GM23338 (cell line): ENCODE measurements around the gene RGS19. TPM values are rescaled to one million over a fixed set of nuclear protein-coding genes. Genes with fewer than 3 reads are reported as not detected.
"Not testable (repeated sequence)": the region's sequence is repeated elsewhere in the genome, so short reads cannot be mapped to it uniquely, and the experiment has no call there.

Experiments
- ATAC-seq: fragments of 200-7000 bp; cut with Tn5 transposase; 3 replicates; pipeline ENCODE4 v1.9.1; 2020
- DNase-seq: peaks from one replicate; pipeline ENCODE4 v3.0.0-alpha.2; 2015; ENCODE audit warnings: low spot score
- H2AFZ ChIP-seq: fragments of 200-600 bp; sonication (generic); 2 replicates; pipeline ENCODE4 v1.8.0; 2016; ENCODE audit warnings: antibody characterized with exemption, mild to moderate bottlenecking, moderate library complexity
- H3F3A ChIP-seq: fragments of 200-600 bp; sonication (generic); replicated peaks from 2 replicates; pipeline ENCODE4 v1.8.0; 2017; ENCODE audit warnings: antibody characterized with exemption, mixed run types, low read depth
- H3K27ac ChIP-seq: fragments of 200-600 bp; sonication (generic); 2 replicates; pipeline ENCODE4 v1.6.1; 2016; ENCODE audit warnings: low read depth
- H3K27me3 ChIP-seq: fragments of 200-600 bp; sonication (generic); 2 replicates; pipeline ENCODE4 v1.8.0; 2016; ENCODE audit warnings: mild to moderate bottlenecking, mixed run types, moderate library complexity; ENCODE audit not compliant: insufficient read depth
- H3K36me3 ChIP-seq: fragments of 200-600 bp; sonication (generic); 2 replicates; pipeline ENCODE4 v1.8.0; 2016; ENCODE audit warnings: mild to moderate bottlenecking; ENCODE audit not compliant: insufficient read depth
- H3K4me1 ChIP-seq: fragments of 200-600 bp; sonication (generic); 2 replicates; pipeline ENCODE4 v1.8.0; 2016; ENCODE audit warnings: mild to moderate bottlenecking, moderate library complexity; ENCODE audit not compliant: insufficient read depth
- H3K4me2 ChIP-seq: fragments of 200-600 bp; sonication (generic); 2 replicates; pipeline ENCODE4 v1.7.1; 2017; ENCODE audit warnings: mixed run types
- H3K4me3 ChIP-seq: fragments of 200-600 bp; sonication (generic); 2 replicates; pipeline ENCODE4 v1.6.1; 2016; ENCODE audit warnings: mixed run types
- H3K79me2 ChIP-seq: fragments of 200-600 bp; sonication (generic); replicated peaks from 2 replicates; pipeline ENCODE4 v1.8.0; 2017; ENCODE audit warnings: mild to moderate bottlenecking; ENCODE audit not compliant: insufficient read depth
- H3K9me2 ChIP-seq: fragments of 200-600 bp; sonication (generic); 2 replicates; pipeline ENCODE4 v1.8.0; 2017; ENCODE audit not compliant: insufficient read depth
- H4K20me1 ChIP-seq: fragments of 200-600 bp; sonication (generic); replicated peaks from 2 replicates; pipeline ENCODE4 v1.8.0; 2017; ENCODE audit warnings: mild to moderate bottlenecking; ENCODE audit not compliant: insufficient read depth
- H3K27ac Mint-ChIP-seq: 2 replicates; pipeline ENCODE4 v1.8.0; 2020; ENCODE audit warnings: inconsistent platforms, mild to moderate bottlenecking, moderate library complexity, mixed read lengths
- H3K27me3 Mint-ChIP-seq: 3 replicates; pipeline ENCODE4 v1.8.0; 2022; ENCODE audit warnings: low read depth, mild to moderate bottlenecking, moderate library complexity, mixed read lengths, inconsistent platforms; ENCODE audit not compliant: insufficient read depth, poor library complexity
- H3K36me3 Mint-ChIP-seq: 3 replicates; pipeline ENCODE4 v1.8.0; 2021; ENCODE audit warnings: low read depth, mild to moderate bottlenecking, inconsistent platforms, moderate library complexity, mixed read lengths
- H3K4me1 Mint-ChIP-seq: 3 replicates; pipeline ENCODE4 v1.8.0; 2020; ENCODE audit warnings: mild to moderate bottlenecking, inconsistent platforms, mixed read lengths
- H3K4me3 Mint-ChIP-seq: 3 replicates; pipeline ENCODE4 v1.8.0; 2021; ENCODE audit warnings: moderate library complexity, mild to moderate bottlenecking, inconsistent platforms, mixed read lengths
- H3K9me3 Mint-ChIP-seq: 3 replicates; pipeline ENCODE4 v1.8.0; 2020; ENCODE audit warnings: moderate library complexity, mild to moderate bottlenecking, inconsistent platforms, mixed read lengths
- CREB1 ChIP-seq: fragments of 250-450 bp; sonication (Bioruptor Pico); IDR thresholded peaks from 2 replicates; pipeline ENCODE4 v1.5.0; 2020; ENCODE audit warnings: low read depth, mild to moderate bottlenecking, moderate library complexity
- CTCF ChIP-seq, 2 experiments: fragments of 200-600 bp in 1 of 2; sonication (generic) in 1 of 2; conservative IDR thresholded peaks; 2 replicates each; pipeline versions ENCODE4 v1.5.1 to v1.6.1; 2016 to 2017; ENCODE audit warnings: antibody characterized with exemption in 2 of 2, low read depth in 2 of 2, mild to moderate bottlenecking in 2 of 2, moderate library complexity in 1 of 2
- EZH2phosphoT487 ChIP-seq: fragments of 200-600 bp; sonication (generic); IDR thresholded peaks from one replicate; pipeline ENCODE4 v1.8.1; 2018; ENCODE audit warnings: antibody characterized with exemption; ENCODE audit not compliant: unreplicated experiment
- JUNB ChIP-seq: IDR thresholded peaks from one replicate; pipeline ENCODE4 v1.6.1; 2016; ENCODE audit warnings: antibody characterized with exemption; ENCODE audit not compliant: unreplicated experiment
- POLR2AphosphoS5 ChIP-seq: IDR thresholded peaks from 2 replicates; pipeline ENCODE4 v1.6.1; 2016; ENCODE audit warnings: antibody characterized with exemption, low read depth
- REST ChIP-seq: IDR thresholded peaks from one replicate; pipeline ENCODE4 v1.6.1; 2018; ENCODE audit warnings: antibody characterized with exemption; ENCODE audit not compliant: unreplicated experiment
- STAT1 ChIP-seq: IDR thresholded peaks from one replicate; pipeline ENCODE4 v1.6.1; 2016; ENCODE audit warnings: antibody characterized with exemption; ENCODE audit not compliant: unreplicated experiment
- ZNF114 ChIP-seq: fragments of 250-450 bp; sonication (Bioruptor Pico); IDR thresholded peaks from 2 replicates; pipeline ENCODE4 v1.5.0; 2020; ENCODE audit warnings: mild to moderate bottlenecking, moderate library complexity
- ZNF331 ChIP-seq: fragments of 250-450 bp; sonication (Bioruptor Pico); IDR thresholded peaks from 2 replicates; pipeline ENCODE4 v1.5.0; 2020; ENCODE audit warnings: low read depth, mild to moderate bottlenecking, moderate library complexity
- polyA plus RNA-seq: library from polyadenylated mRNA; unstranded; fragments of >200 nt; fragmentation: Nextera tagmentation; extraction: Ambion mirVana; gene quantifications from 2 replicates; pipeline ENCODE4 v1.2.1, GENCODE V29; 2016
- total RNA-seq: library from RNA; depleted of rRNA; stranded (reverse); fragments of >200 nt; shearing (Covaris generic); gene quantifications from 2 replicates; pipeline ENCODE4 v1.2.3, GENCODE V29; 2014
- TF ChIP-seq, protein P1 (sequence below): fragments of 250-450 bp; sonication (Bioruptor Pico); IDR thresholded peaks from 2 replicates; pipeline ENCODE4 v1.5.0; 2020; ENCODE audit warnings: mild to moderate bottlenecking, moderate library complexity
- TF ChIP-seq, protein P2 (sequence below): IDR thresholded peaks from 2 replicates; pipeline ENCODE4 v1.6.1; 2016; ENCODE audit warnings: antibody characterized with exemption

The RGS19 gene
- total and polyA plus RNA-seq, 2 experiments from 2014 or later = 13.1 to 19.7 TPM

- H3K79me2 ChIP-seq = no peaks in the 10 kb centered on the region
- no peaks in the 10 kb centered on the region for H3F3A ChIP-seq
- no peak overlapping the region for H2AFZ ChIP-seq
- peaks cover 11% of the 10 kb centered on the region for H3K27me3 Mint-ChIP-seq
- no peak overlapping the region for H3K4me3 Mint-ChIP-seq
- H3K27ac ChIP-seq = no peak overlapping the region
- H3K4me3 ChIP-seq = no peak overlapping the region
- no peaks in the 10 kb centered on the region for H3K36me3 Mint-ChIP-seq
- H4K20me1 ChIP-seq = no peaks in the 10 kb centered on the region
- peaks cover 3% of the 10 kb centered on the region for H3K9me3 Mint-ChIP-seq
- H3K4me1 ChIP-seq = no peaks in the 10 kb centered on the region; the same call in 1 of the 2 replicates
- TF ChIP-seq EZH2phosphoT487 = no peak
- no peak for TF ChIP-seq POLR2AphosphoS5
- no peak for TF ChIP-seq STAT1
- no peak for TF ChIP-seq REST
- no peak for TF ChIP-seq CREB1
- TF ChIP-seq CTCF (conservative IDR thresholded peaks at IDR 0.05; ENCODE audit: low read depth in 2 of 2) = no peak
- TF ChIP-seq ZNF331 (CRISPR knock-in tag) = no peak
- no peak for TF ChIP-seq ZNF114 (CRISPR knock-in tag)
- TF ChIP-seq JUNB = no peak
- TF ChIP-seq, protein P1, sequence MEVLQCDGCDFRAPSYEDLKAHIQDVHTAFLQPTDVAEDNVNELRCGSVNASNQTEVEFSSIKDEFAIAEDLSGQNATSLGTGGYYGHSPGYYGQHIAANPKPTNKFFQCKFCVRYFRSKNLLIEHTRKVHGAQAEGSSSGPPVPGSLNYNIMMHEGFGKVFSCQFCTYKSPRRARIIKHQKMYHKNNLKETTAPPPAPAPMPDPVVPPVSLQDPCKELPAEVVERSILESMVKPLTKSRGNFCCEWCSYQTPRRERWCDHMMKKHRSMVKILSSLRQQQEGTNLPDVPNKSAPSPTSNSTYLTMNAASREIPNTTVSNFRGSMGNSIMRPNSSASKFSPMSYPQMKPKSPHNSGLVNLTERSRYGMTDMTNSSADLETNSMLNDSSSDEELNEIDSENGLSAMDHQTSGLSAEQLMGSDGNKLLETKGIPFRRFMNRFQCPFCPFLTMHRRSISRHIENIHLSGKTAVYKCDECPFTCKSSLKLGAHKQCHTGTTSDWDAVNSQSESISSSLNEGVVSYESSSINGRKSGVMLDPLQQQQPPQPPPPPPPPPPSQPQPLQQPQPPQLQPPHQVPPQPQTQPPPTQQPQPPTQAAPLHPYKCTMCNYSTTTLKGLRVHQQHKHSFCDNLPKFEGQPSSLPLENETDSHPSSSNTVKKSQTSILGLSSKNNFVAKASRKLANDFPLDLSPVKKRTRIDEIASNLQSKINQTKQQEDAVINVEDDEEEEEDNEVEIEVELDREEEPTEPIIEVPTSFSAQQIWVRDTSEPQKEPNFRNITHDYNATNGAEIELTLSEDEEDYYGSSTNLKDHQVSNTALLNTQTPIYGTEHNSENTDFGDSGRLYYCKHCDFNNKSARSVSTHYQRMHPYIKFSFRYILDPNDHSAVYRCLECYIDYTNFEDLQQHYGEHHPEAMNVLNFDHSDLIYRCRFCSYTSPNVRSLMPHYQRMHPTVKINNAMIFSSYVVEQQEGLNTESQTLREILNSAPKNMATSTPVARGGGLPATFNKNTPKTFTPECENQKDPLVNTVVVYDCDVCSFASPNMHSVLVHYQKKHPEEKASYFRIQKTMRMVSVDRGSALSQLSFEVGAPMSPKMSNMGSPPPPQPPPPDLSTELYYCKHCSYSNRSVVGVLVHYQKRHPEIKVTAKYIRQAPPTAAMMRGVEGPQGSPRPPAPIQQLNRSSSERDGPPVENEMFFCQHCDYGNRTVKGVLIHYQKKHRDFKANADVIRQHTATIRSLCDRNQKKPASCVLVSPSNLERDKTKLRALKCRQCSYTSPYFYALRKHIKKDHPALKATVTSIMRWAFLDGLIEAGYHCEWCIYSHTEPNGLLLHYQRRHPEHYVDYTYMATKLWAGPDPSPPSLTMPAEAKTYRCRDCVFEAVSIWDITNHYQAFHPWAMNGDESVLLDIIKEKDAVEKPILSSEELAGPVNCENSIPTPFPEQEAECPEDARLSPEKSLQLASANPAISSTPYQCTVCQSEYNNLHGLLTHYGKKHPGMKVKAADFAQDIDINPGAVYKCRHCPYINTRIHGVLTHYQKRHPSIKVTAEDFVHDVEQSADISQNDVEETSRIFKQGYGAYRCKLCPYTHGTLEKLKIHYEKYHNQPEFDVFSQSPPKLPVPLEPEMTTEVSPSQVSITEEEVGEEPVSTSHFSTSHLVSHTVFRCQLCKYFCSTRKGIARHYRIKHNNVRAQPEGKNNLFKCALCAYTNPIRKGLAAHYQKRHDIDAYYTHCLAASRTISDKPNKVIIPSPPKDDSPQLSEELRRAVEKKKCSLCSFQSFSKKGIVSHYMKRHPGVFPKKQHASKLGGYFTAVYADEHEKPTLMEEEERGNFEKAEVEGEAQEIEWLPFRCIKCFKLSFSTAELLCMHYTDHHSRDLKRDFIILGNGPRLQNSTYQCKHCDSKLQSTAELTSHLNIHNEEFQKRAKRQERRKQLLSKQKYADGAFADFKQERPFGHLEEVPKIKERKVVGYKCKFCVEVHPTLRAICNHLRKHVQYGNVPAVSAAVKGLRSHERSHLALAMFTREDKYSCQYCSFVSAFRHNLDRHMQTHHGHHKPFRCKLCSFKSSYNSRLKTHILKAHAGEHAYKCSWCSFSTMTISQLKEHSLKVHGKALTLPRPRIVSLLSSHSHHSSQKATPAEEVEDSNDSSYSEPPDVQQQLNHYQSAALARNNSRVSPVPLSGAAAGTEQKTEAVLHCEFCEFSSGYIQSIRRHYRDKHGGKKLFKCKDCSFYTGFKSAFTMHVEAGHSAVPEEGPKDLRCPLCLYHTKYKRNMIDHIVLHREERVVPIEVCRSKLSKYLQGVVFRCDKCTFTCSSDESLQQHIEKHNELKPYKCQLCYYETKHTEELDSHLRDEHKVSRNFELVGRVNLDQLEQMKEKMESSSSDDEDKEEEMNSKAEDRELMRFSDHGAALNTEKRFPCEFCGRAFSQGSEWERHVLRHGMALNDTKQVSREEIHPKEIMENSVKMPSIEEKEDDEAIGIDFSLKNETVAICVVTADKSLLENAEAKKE = no peak
- TF ChIP-seq, protein P2, sequence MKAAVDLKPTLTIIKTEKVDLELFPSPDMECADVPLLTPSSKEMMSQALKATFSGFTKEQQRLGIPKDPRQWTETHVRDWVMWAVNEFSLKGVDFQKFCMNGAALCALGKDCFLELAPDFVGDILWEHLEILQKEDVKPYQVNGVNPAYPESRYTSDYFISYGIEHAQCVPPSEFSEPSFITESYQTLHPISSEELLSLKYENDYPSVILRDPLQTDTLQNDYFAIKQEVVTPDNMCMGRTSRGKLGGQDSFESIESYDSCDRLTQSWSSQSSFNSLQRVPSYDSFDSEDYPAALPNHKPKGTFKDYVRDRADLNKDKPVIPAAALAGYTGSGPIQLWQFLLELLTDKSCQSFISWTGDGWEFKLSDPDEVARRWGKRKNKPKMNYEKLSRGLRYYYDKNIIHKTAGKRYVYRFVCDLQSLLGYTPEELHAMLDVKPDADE = no peak
- H3K27me3 ChIP-seq = no peaks in the 10 kb centered on the region
- ATAC-seq = no peak
- DNase-seq = no peak
- no peak overlapping the region for H3K4me2 ChIP-seq
- no peak overlapping the region for H3K27ac Mint-ChIP-seq
- no peaks in the 10 kb centered on the region for H3K9me2 ChIP-seq
- peaks cover 4% of the 10 kb centered on the region; the same call in 2 of the 3 replicates for H3K4me1 Mint-ChIP-seq
- no peaks in the 10 kb centered on the region for H3K36me3 ChIP-seq
These were observed 40.0 kb upstream of the RGS19 start for GRCh38 chr20:64119301-64119680.

- not testable (repeated sequence) for H4K20me1 ChIP-seq, H3K4me2 ChIP-seq, H3K4me1 Mint-ChIP-seq, H3K27ac Mint-ChIP-seq, DNase-seq, H3K79me2 ChIP-seq, H3F3A ChIP-seq, H3K36me3 Mint-ChIP-seq, H2AFZ ChIP-seq, H3K4me3 Mint-ChIP-seq, H3K36me3 ChIP-seq, ATAC-seq, H3K27ac ChIP-seq, H3K4me3 ChIP-seq, H3K27me3 ChIP-seq, H3K9me2 ChIP-seq, H3K9me3 Mint-ChIP-seq, H3K4me1 ChIP-seq
- peaks cover 15% of the 10 kb centered on the region for H3K27me3 Mint-ChIP-seq
These were observed 38.1 kb upstream of the RGS19 start for GRCh38 chr20:64117432-64117777.
